Body of pancreas (tissue), 4 donors: ENCODE results near the gene FGF12. TPM values are rescaled to one million over a fixed set of nuclear protein-coding genes. Genes with fewer than 3 reads are reported as not detected.

Source experiments
- ATAC-seq: fragments of 150-250 bp; one replicate; pipeline ENCODE4 v1.9.1; 2016
- DNase-seq, 4 donors: peaks; one replicate each; pipeline ENCODE4 v3.0.0-alpha.2; 2019
- H3K27ac ChIP-seq, 4 donors: fragments of 200-600 bp; sonication (generic); 1 replicate in 3 of 4; 2 replicates in 1 of 4; pipeline versions ENCODE4 v1.5.1 to v1.6.1; 2016 to 2019; ENCODE audit warnings: mild to moderate bottlenecking in 1 of 4, mixed read lengths in 1 of 4, moderate library complexity in 1 of 4
- H3K27me3 ChIP-seq, 2 donors: fragments of 200-600 bp; sonication (generic); one replicate each; pipeline ENCODE4 v1.6.0; 2016; ENCODE audit warnings: mild to moderate bottlenecking in 1 of 2
- H3K36me3 ChIP-seq, 2 donors: fragments of 200-600 bp; sonication (generic); replicated peaks in 1 of 2; 2 replicates each; pipeline ENCODE4 v1.5.1; 2016; ENCODE audit warnings: low read depth in 2 of 2; ENCODE audit not compliant: insufficient read depth in 1 of 2
- H3K4me1 ChIP-seq: fragments of 200-600 bp; sonication (generic); one replicate; pipeline ENCODE4 v1.6.0; 2016
- H3K4me3 ChIP-seq, 2 donors: fragments of 200-600 bp; sonication (generic); 1 replicate in 1 of 2; 2 replicates in 1 of 2; pipeline ENCODE4 v1.5.1; 2016 to 2019
- H3K9me3 ChIP-seq, 3 donors: fragments of 200-600 bp; sonication (generic); 1 replicate in 2 of 3; 2 replicates in 1 of 3; pipeline ENCODE4 v1.5.1; 2016
- CTCF ChIP-seq, 7 experiments: fragments of 450-650 bp in 4 of 7; fragments of 200-600 bp in 3 of 7; sonication (generic) in 3 of 7; IDR thresholded peaks; one replicate each; pipeline ENCODE4 v1.5.1; 2016 to 2019; ENCODE audit warnings: antibody characterized with exemption in 7 of 7
- POLR2A ChIP-seq, 3 donors: fragments of 450-650 bp; IDR thresholded peaks; one replicate each; pipeline ENCODE4 v1.6.1; 2016; ENCODE audit warnings: antibody characterized with exemption in 3 of 3, mild to moderate bottlenecking in 2 of 3
- WGBS, 2 donors: methylation state at CpG; one replicate each; pipeline ENCODE4 v1.1.5; 2017; 5-methylcytosine and 5-hydroxymethylcytosine counted together
- intact Hi-C: fragments of 100-400 bp; cut with DNase I; formaldehyde crosslinking; loops from one replicate; pipeline ENCODE4 v1.15.1; 2023
- total RNA-seq, 2 donors: library from RNA; depleted of rRNA; stranded (reverse); fragments of >200 nt; gene quantifications; one replicate each; pipeline ENCODE4 v1.1.0, GENCODE V29; 2016

FGF12 gene
- total RNA-seq, 2 donors from 2014 or later: 0.99 to 2.3 TPM

- DNase-seq (no peak), ATAC-seq (no peak)
- WGBS, 2 donors: 87 to 90% methylated on average over 4 of the region's 4 CpGs
- Histone ChIP-seq H3K4me1 (no peaks in the 10 kb centered on the region), H3K36me3 (no peaks in the 10 kb centered on the region), H3K27ac (no peak overlapping the region), H3K9me3 (no peaks in the 10 kb centered on the region), H3K4me3 (no peak overlapping the region), H3K27me3 (no peaks in the 10 kb centered on the region)
- intact Hi-C loops: no loop called here
- TF ChIP-seq CTCF (IDR thresholded peaks at IDR 0.05) (no peak), POLR2A (IDR thresholded peaks at IDR 0.05) (no peak)
These were observed 553.1 kb downstream of the FGF12 start for GRCh38 chr3:192174283-192174682.

- Histone ChIP-seq H3K27ac (no peak overlapping the region), H3K9me3 (no peaks in the 10 kb centered on the region), H3K4me3 (no peak overlapping the region), H3K27me3 (no peaks in the 10 kb centered on the region), H3K36me3 (no peaks in the 10 kb centered on the region), H3K4me1 (no peaks in the 10 kb centered on the region)
- DNase-seq (no peak), ATAC-seq (no peak)
- intact Hi-C loops: no loop called here
- WGBS, 2 donors: 33 to 61% methylated on average over 1 of the region's 1 CpG
- TF ChIP-seq POLR2A (IDR thresholded peaks at IDR 0.05) (no peak), CTCF (IDR thresholded peaks at IDR 0.05) (no peak)
These were observed 556.1 kb downstream of the FGF12 start for GRCh38 chr3:192171213-192171612.

- ATAC-seq: no peak
- WGBS, 2 donors: 46 to 70% methylated on average over 3 of the region's 3 CpGs
- H3K27me3 ChIP-seq: no peaks in the 10 kb centered on the region
- H3K27ac ChIP-seq: no peak overlapping the region
- no peak for TF ChIP-seq CTCF (IDR thresholded peaks at IDR 0.05)
- TF ChIP-seq POLR2A (IDR thresholded peaks at IDR 0.05): no peak
- no peaks in the 10 kb centered on the region for H3K36me3 ChIP-seq
- DNase-seq: no peak
- no peaks in the 10 kb centered on the region for H3K4me1 ChIP-seq
- no peak overlapping the region for H3K4me3 ChIP-seq
- no peaks in the 10 kb centered on the region for H3K9me3 ChIP-seq
- intact Hi-C loops: no loop called here
These were observed 556.7 kb downstream of the FGF12 start for GRCh38 chr3:192170659-192171058.

GRCh38 chr3:192170031-192170430 lies 557.3 kb downstream of the FGF12 start:
- Histone ChIP-seq H3K36me3 (no peaks in the 10 kb centered on the region), H3K4me3 (no peak overlapping the region), H3K4me1 (no peaks in the 10 kb centered on the region), H3K27me3 (no peaks in the 10 kb centered on the region), H3K9me3 (no peaks in the 10 kb centered on the region), H3K27ac (no peak overlapping the region)
- 82% methylated on average over 6 of the region's 6 CpGs for WGBS, 2 donors
- intact Hi-C loops: no loop called here
- ATAC-seq: no peak
- no peak for TF ChIP-seq POLR2A (IDR thresholded peaks at IDR 0.05)
- TF ChIP-seq CTCF (IDR thresholded peaks at IDR 0.05): no peak
- DNase-seq: no peak

- H3K9me3 ChIP-seq: no peaks in the 10 kb centered on the region
- 65 to 66% methylated on average over 4 of the region's 4 CpGs for whole genome bisulfite sequencing, 2 donors
- no peak overlapping the region for H3K4me3 ChIP-seq
- ATAC-seq (no peak), DNase-seq (no peak)
- TF ChIP-seq POLR2A (IDR thresholded peaks at IDR 0.05) (no peak), CTCF (IDR thresholded peaks at IDR 0.05) (no peak)
- H3K4me1 ChIP-seq: no peaks in the 10 kb centered on the region
- H3K27ac ChIP-seq: no peak overlapping the region
- H3K27me3 ChIP-seq: no peaks in the 10 kb centered on the region
- no peaks in the 10 kb centered on the region for H3K36me3 ChIP-seq
- intact Hi-C loops: no loop called here
These were observed 557.9 kb downstream of the FGF12 start for GRCh38 chr3:192169332-192169915.
